Endometrium (tissue), 2 donors: Measurements from ENCODE around the gene ZNF580.
A peak's percentile ranks its signal among the peaks of the same experiment; 100 is the strongest.

Experiments
- FAIRE-seq: peaks from 2 replicates; lab custom pipeline; 2012; peaks lifted over from hg19 to GRCh38; lab: Jason Lieb, UNC
- donor health status: control.
- donor health status: control.

ZNF580 gene

GRCh38 chr19:55640577-55641425 lies at the start of gene ZNF580:
TSS of gene ZNF580 (plus strand) at chr19:55641002. CDS start at chr19:55642509, 1,507 bp downstream.
- no peak for FAIRE-seq

GRCh38 chr19:55591555-55591954 lies 49.2 kb upstream of the ZNF580 start:
- no peak for FAIRE-seq

- no peak for FAIRE-seq
Observed at GRCh38 chr19:55592391-55593090, 48.3 kb upstream of the ZNF580 start.

- FAIRE-seq: no peak
Observed at GRCh38 chr19:55593096-55593772, 47.6 kb upstream of the ZNF580 start.

- FAIRE-seq: no peak
Observed at GRCh38 chr19:55594996-55595545, 45.7 kb upstream of the ZNF580 start.

- FAIRE-seq: no peak
Observed at GRCh38 chr19:55596304-55596703, 44.5 kb upstream of the ZNF580 start.

- no peak for FAIRE-seq
Observed at GRCh38 chr19:55597501-55597921, 43.3 kb upstream of the ZNF580 start.

- no peak for FAIRE-seq
Observed at GRCh38 chr19:55598034-55598433, 42.8 kb upstream of the ZNF580 start.

GRCh38 chr19:55598719-55599467 lies 41.9 kb upstream of the ZNF580 start:
- no peak for FAIRE-seq

GRCh38 chr19:55599468-55599841 lies 41.3 kb upstream of the ZNF580 start, which contains the start of gene FIZ1:
TSS of gene FIZ1 (minus strand) at chr19:55599517. CDS start at chr19:55597865, 1,652 bp downstream.
- peak; percentile 83 for FAIRE-seq

- no peak for FAIRE-seq
Observed at GRCh38 chr19:55599842-55600661, 40.8 kb upstream of the ZNF580 start, which contains the start of gene ZNF524. TSS of gene ZNF524 (plus strand) at chr19:55600288. CDS start at chr19:55602113, 1,825 bp downstream.

- FAIRE-seq: no peak
Observed at GRCh38 chr19:55600662-55601028, 40.2 kb upstream of the ZNF580 start.

GRCh38 chr19:55601084-55601483 lies 39.7 kb upstream of the ZNF580 start:
- no peak for FAIRE-seq

- FAIRE-seq: no peak
Observed at GRCh38 chr19:55602104-55603001, 38.4 kb upstream of the ZNF580 start.

GRCh38 chr19:55603115-55603514 lies 37.7 kb upstream of the ZNF580 start:
- no peak for FAIRE-seq

- FAIRE-seq: no peak
Observed at GRCh38 chr19:55603581-55604292, 37.1 kb upstream of the ZNF580 start.

- no peak for FAIRE-seq
Observed at GRCh38 chr19:55605207-55605636, 35.6 kb upstream of the ZNF580 start.

GRCh38 chr19:55605637-55606470 lies 34.9 kb upstream of the ZNF580 start, which contains the start of gene ZNF865:
TSS of gene ZNF865 (plus strand) at chr19:55605647. CDS start at chr19:55613619, 7,972 bp downstream.
- FAIRE-seq: no peak
